T-helper 1 cell treated with Interleukin-12 subunit alpha and Interleukin-12 subunit beta and Interleukin-4 antibody, amounts not matched to agents 30 μg/mL and 1 μg/mL, for 36 hours (primary cell): ENCODE measurements around the gene PRM3.
A peak's percentile ranks its signal among the peaks of the same experiment; 100 is the strongest.

ENCODE experiments used
- H3K27ac Mint-ChIP-seq: one replicate; pipeline ENCODE4 v1.8.0; 2021; ENCODE audit warnings: mild to moderate bottlenecking, mixed read lengths
- H3K27me3 Mint-ChIP-seq: one replicate; pipeline ENCODE4 v1.8.0; 2021; ENCODE audit warnings: low read depth, mixed read lengths
- H3K36me3 Mint-ChIP-seq: one replicate; pipeline ENCODE4 v1.8.0; 2021; ENCODE audit warnings: low read depth, mixed read lengths
- H3K4me1 Mint-ChIP-seq: one replicate; pipeline ENCODE4 v1.8.0; 2021; ENCODE audit warnings: low read depth, mixed read lengths
- H3K4me3 Mint-ChIP-seq: one replicate; pipeline ENCODE4 v1.8.0; 2021; ENCODE audit warnings: mild to moderate bottlenecking, moderate library complexity, mixed read lengths
- H3K9me3 Mint-ChIP-seq: one replicate; pipeline ENCODE4 v1.8.0; 2021; ENCODE audit warnings: mixed read lengths

Gene PRM3

DNA sequence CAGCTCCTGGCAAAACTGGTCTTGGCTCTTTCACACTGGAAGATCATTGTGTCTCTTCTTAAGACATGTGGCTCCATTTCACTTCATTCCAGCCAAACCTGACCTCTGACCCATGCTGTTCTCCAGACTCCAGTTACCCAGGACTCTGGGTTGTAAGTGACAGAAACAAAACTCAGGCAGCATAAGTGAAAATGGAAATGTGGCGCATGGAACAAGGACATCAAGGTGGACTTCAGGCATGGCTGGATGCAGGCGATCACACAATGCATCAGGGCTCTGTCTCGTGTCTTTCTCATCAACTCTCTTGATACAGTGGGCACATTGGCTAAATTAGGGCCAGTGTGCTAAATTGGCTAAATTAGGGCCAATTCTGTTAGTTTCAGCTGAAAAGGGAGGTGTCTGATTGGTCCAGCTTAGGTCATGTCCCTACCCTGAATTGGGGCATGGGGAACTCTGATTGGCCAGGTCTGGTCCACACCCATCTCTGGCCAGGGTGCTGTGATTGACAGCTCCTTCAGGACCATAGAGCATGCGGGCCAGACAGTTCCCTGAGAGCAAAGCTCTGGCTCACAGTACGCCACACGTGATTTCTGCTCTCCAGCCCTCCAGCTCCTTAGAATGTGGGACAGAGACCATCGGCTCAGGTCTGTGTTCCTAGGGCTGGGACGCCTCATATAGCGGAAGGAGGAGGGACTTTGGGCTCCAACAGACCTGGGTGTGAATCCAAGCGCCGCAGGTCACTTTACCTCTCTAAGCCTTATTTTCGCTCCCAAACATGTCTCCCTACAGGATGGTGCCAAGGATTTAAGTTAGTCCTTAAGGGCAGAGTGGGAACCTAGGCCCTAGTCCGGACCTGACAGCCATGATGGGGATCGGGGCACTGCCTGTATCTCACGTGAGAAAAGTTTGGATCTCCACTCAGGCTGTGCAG, 34.9 kb downstream of the PRM3 start:
- H3K36me3 Mint-ChIP-seq, result no peaks in the 10 kb centered on the region
- H3K27me3 Mint-ChIP-seq, result no peaks in the 10 kb centered on the region
- H3K9me3 Mint-ChIP-seq, result no peaks in the 10 kb centered on the region
- peaks cover 36% of the 10 kb centered on the region for H3K4me1 Mint-ChIP-seq
- H3K27ac Mint-ChIP-seq, result peak overlapping the region; percentile 20
- no peak overlapping the region for H3K4me3 Mint-ChIP-seq

- Mint-ChIP-seq H3K36me3 (no peaks in the 10 kb centered on the region), H3K27ac (no peak overlapping the region), H3K4me1 (peaks cover 49% of the 10 kb centered on the region), H3K27me3 (no peaks in the 10 kb centered on the region), H3K9me3 (no peaks in the 10 kb centered on the region), H3K4me3 (no peak overlapping the region)
Observed at GRCh38 chr16:11236461-11237254, 36.8 kb downstream of the PRM3 start.

DNA sequence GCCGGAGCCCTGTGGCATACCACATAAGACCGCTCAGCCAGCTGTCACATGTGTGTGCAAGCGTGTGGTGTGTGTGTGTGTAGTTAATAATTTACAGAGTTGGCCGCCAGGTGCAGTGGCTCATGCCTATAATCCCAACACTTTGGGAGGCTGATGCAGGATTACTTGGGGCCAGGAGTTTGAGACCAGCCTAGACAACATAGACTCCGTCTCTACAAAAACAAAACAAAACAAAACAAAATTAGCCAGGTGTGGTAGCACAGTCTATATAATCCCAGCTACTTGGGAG, 37.8 kb downstream of the PRM3 start:
- Mint-ChIP-seq H3K9me3 (no peaks in the 10 kb centered on the region), H3K36me3 (no peaks in the 10 kb centered on the region), H3K27ac (peak overlapping the region; percentile 69), H3K27me3 (no peaks in the 10 kb centered on the region), H3K4me3 (no peak overlapping the region), H3K4me1 (peaks cover 58% of the 10 kb centered on the region)

- Mint-ChIP-seq H3K36me3 (no peaks in the 10 kb centered on the region), H3K4me3 (peak overlapping the region; percentile 16), H3K4me1 (peaks cover 59% of the 10 kb centered on the region), H3K27me3 (no peaks in the 10 kb centered on the region), H3K27ac (peak overlapping the region; percentile 69), H3K9me3 (no peaks in the 10 kb centered on the region)
Observed at GRCh38 chr16:11234884-11235702, 38.3 kb downstream of the PRM3 start.

DNA sequence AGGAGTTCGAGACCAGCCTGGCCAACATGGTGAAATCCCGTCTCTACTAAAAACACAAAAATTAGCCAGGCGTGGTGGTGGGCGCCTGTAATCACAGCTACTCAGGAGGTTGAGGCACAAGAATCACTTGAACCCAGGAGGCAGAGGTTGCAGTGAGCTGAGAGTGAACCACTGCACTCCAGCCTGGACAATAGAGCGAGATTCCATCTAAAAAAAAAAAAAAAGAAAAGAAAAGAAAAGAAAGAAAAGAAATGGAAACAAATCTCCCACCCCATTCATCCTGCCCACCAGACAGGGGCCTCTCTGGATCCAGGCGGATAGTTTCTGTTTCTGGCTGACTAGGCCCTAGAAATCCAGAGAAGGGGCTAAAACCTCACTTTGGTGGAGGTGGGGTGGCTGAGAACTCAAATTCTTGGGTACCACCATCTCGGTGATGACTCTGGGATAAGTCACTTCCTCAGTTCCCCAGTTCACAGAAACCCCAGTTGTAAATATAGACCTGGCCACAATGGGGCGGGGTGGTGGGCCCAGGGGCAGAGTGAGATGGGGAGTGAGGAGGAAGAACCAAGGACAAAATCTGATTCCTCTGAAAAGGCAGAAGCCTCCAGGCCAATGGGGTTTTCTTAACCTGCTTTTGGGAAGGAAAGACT, 39.6 kb downstream of the PRM3 start:
- Mint-ChIP-seq H3K27me3 (no peaks in the 10 kb centered on the region), H3K36me3 (no peaks in the 10 kb centered on the region), H3K27ac (peak overlapping the region; percentile 97), H3K9me3 (no peaks in the 10 kb centered on the region), H3K4me1 (peaks cover 70% of the 10 kb centered on the region), H3K4me3 (peak overlapping the region; percentile 74)

DNA sequence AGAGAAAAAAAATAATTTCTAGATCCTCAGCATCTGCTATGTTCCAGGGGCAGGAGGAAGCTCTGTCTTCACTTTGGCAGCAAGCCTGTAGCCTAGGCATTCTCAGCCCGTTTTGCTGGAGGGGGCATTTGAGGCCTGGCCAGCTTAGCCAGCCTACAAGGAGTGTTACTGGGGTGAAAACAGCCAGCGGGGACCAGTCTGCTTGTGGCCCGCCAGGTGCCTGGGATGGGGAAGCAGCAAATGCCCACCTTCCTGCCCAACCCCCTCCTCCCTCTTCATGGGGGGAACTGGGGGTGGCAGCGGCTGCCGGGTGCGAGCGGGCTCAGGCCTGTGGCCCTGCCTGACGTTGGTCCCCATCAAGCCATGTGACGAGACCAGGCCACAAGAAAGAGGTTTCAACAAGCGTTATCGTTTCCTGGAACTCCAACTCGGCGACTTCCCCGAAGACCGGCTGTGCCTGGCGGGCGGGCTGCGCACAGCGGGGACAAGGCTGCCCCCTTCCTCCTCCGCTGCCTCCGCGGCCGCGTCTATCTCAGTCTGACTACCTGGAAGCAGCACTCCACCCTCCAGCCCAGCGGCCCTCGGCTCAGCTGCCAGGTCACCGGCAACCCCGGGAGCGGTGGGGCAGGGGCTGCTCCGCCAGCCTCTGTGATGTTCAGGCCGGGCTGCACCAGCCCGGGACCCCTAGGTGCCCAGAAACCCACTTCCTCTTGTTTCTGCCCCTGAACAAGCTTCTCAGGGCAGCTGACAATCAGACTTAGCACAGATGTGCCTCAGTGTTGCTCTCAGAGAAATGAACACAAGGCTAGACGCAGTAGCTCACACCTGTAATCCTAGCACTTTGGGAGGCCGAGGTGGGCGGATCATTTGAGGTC, 40.3 kb downstream of the PRM3 start:
- H3K9me3 Mint-ChIP-seq, result no peaks in the 10 kb centered on the region
- peak overlapping the region; percentile 97 for H3K27ac Mint-ChIP-seq
- no peaks in the 10 kb centered on the region for H3K27me3 Mint-ChIP-seq
- peak overlapping the region; percentile 74 for H3K4me3 Mint-ChIP-seq
- peaks cover 71% of the 10 kb centered on the region for H3K4me1 Mint-ChIP-seq
- H3K36me3 Mint-ChIP-seq, result no peaks in the 10 kb centered on the region

GRCh38 chr16:11232302-11232851, 41.1 kb downstream of the PRM3 start:
- peak overlapping the region; percentile 97 for H3K27ac Mint-ChIP-seq
- no peaks in the 10 kb centered on the region for H3K9me3 Mint-ChIP-seq
- no peaks in the 10 kb centered on the region for H3K36me3 Mint-ChIP-seq
- H3K27me3 Mint-ChIP-seq, result no peaks in the 10 kb centered on the region
- peaks cover 73% of the 10 kb centered on the region for H3K4me1 Mint-ChIP-seq
- peak overlapping the region; percentile 77 for H3K4me3 Mint-ChIP-seq

DNA sequence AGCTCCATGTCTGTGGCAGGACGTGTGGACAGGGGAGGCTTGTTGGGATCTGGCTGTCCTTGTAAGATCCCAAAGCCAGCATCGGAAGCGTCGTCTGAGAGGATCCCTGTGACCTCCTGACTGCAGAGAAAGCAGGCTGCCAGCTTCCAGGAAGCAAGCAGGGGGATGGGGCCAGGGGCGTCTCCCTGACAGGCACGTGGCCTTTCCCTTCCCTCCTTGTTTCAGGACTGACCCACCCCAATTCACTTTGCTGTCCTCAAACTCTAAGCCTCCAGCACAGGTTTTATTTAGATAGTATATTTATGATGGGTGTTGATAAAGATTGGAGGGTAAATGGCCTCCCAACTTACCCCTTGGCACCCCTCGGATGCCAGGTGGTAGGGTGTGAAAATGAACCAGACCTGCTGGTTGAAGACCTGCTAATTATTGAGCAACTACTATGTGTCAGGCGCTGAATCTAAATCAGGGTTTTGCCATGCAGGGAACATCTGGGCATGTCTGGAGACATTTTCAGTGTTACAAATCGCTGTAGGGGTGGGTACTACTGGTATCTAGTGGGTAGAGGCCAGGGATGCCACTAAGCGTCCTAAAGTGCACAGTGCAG, 42.0 kb downstream of the PRM3 start:
- Mint-ChIP-seq H3K9me3 (no peaks in the 10 kb centered on the region), H3K4me1 (peaks cover 66% of the 10 kb centered on the region), H3K27me3 (no peaks in the 10 kb centered on the region), H3K4me3 (peak overlapping the region; percentile 77), H3K36me3 (no peaks in the 10 kb centered on the region), H3K27ac (peak overlapping the region; percentile 97)

GRCh38 chr16:11229906-11230305, 43.5 kb downstream of the PRM3 start:
- Mint-ChIP-seq H3K9me3 (no peaks in the 10 kb centered on the region), H3K27me3 (no peaks in the 10 kb centered on the region), H3K27ac (peak overlapping the region; percentile 46), H3K4me1 (peaks cover 73% of the 10 kb centered on the region), H3K4me3 (no peak overlapping the region), H3K36me3 (no peaks in the 10 kb centered on the region)

GRCh38 chr16:11229432-11229831, 44.0 kb downstream of the PRM3 start:
- Mint-ChIP-seq H3K9me3 (no peaks in the 10 kb centered on the region), H3K27ac (peak overlapping the region; percentile 52), H3K4me1 (peaks cover 74% of the 10 kb centered on the region), H3K27me3 (no peaks in the 10 kb centered on the region), H3K36me3 (no peaks in the 10 kb centered on the region), H3K4me3 (no peak overlapping the region)

DNA sequence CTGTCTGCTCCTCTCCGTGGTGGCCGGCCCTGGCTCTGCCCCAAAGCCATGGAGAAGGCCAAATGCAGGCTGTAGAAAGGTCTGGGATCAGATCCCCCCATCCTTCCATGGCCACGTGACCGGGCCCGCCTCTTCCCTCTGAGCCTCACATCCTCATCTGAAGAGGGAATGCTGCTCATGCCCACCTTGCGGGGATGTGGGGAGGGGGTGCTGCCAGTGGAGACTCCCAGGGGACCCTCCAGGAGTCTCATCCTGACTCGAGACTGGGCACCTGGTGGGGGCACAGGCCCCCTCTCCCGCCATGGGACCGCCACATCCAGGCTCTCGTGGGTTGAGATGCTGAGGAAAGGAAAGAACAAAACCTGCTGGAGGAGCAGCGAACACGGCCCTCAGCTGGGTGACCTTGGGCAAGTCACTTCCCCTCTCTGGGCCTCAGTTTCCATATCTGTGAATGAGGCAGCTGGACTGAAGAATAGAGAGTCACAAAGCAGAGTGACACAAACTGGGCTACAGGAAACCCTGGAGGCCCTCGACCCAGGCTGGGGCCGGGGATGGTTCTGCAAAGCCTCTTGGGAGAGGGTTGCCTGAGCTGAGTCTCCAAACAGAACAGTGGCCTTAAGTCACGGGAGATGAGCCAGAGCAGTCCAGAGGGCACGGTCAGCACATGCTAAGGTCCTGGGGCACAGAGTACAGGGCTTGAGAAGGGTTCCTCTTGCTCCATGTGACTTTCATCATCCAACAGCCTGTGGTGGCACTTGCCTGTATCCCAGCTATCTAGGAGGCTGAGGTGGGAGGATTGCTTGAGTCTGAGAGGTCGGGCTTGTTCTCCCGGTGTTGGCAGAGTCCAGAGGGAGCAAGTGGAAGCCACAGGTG, 47.5 kb downstream of the PRM3 start:
- Mint-ChIP-seq H3K4me3 (peak overlapping the region; percentile 61), H3K36me3 (peaks cover 4% of the 10 kb centered on the region), H3K4me1 (peaks cover 61% of the 10 kb centered on the region), H3K27me3 (no peaks in the 10 kb centered on the region), H3K27ac (peak overlapping the region; percentile 97), H3K9me3 (no peaks in the 10 kb centered on the region)
